Astrocyte (in vitro differentiated cells and primary cell): ENCODE data around the gene SF3B3. TPM values are rescaled to one million over a fixed set of nuclear protein-coding genes. Genes with fewer than 3 reads are reported as not detected.

ENCODE experiments used
- DNase-seq: peaks from one replicate; pipeline ENCODE4 v3.0.0-alpha.2; 2010; ENCODE audit warnings: low read depth
- FAIRE-seq: peaks from 2 replicates; lab custom pipeline; 2011; peaks lifted over from hg19 to GRCh38; lab: Jason Lieb, UNC
- H2AFZ ChIP-seq: 2 replicates; pipeline ENCODE4 v1.6.0; 2012; ENCODE audit warnings: low read depth, low read length, inconsistent platforms
- H3K27ac ChIP-seq: 2 replicates; pipeline ENCODE4 v1.5.1; 2011; ENCODE audit warnings: low read depth, low read length, inconsistent platforms
- H3K27me3 ChIP-seq: 2 replicates; pipeline ENCODE4 v1.6.0; 2011; ENCODE audit warnings: low read length, inconsistent platforms; ENCODE audit not compliant: insufficient read depth
- H3K36me3 ChIP-seq: 2 replicates; pipeline ENCODE4 v1.5.1; 2011; ENCODE audit warnings: low read length, inconsistent platforms; ENCODE audit not compliant: insufficient read depth
- H3K4me1 ChIP-seq: 2 replicates; pipeline ENCODE4 v1.5.1; 2011; ENCODE audit warnings: low read length, inconsistent platforms; ENCODE audit not compliant: insufficient read depth
- H3K4me2 ChIP-seq: 2 replicates; pipeline ENCODE4 v1.6.0; 2012; ENCODE audit warnings: low read length, inconsistent platforms
- H3K4me3 ChIP-seq: 2 replicates; pipeline ENCODE4 v1.5.1; 2011; ENCODE audit warnings: low read depth, mild to moderate bottlenecking, low read length, inconsistent platforms; ENCODE audit not compliant: insufficient read depth
- H3K79me2 ChIP-seq: 2 replicates; pipeline ENCODE4 v1.6.0; 2012; ENCODE audit warnings: mild to moderate bottlenecking, low read length, inconsistent platforms; ENCODE audit not compliant: insufficient read depth
- H3K9ac ChIP-seq: 2 replicates; pipeline ENCODE4 v1.6.0; 2012; ENCODE audit warnings: mild to moderate bottlenecking, low read length, inconsistent platforms
- H3K9me3 ChIP-seq: 2 replicates; pipeline ENCODE4 v1.5.1; 2012; ENCODE audit warnings: low read depth, mild to moderate bottlenecking, low read length, inconsistent platforms; ENCODE audit not compliant: insufficient read depth
- H4K20me1 ChIP-seq: 2 replicates; pipeline ENCODE4 v1.6.0; 2012; ENCODE audit warnings: low read length, inconsistent platforms; ENCODE audit not compliant: insufficient read depth
- H3K27ac Mint-ChIP-seq: one replicate; pipeline ENCODE4 v1.8.0; 2021; ENCODE audit warnings: mild to moderate bottlenecking, mixed read lengths; ENCODE audit not compliant: unreplicated experiment
- H3K27me3 Mint-ChIP-seq: one replicate; pipeline ENCODE4 v1.8.0; 2021; ENCODE audit warnings: low read depth, mixed read lengths; ENCODE audit not compliant: unreplicated experiment
- H3K36me3 Mint-ChIP-seq: one replicate; pipeline ENCODE4 v1.8.0; 2021; ENCODE audit warnings: low read depth, mixed read lengths; ENCODE audit not compliant: unreplicated experiment
- H3K4me1 Mint-ChIP-seq: one replicate; pipeline ENCODE4 v1.8.0; 2021; ENCODE audit warnings: low read depth, mixed read lengths; ENCODE audit not compliant: unreplicated experiment
- H3K4me3 Mint-ChIP-seq: one replicate; pipeline ENCODE4 v1.8.0; 2021; ENCODE audit warnings: mild to moderate bottlenecking, moderate library complexity, mixed read lengths; ENCODE audit not compliant: unreplicated experiment
- H3K9me3 Mint-ChIP-seq: one replicate; pipeline ENCODE4 v1.8.0; 2021; ENCODE audit warnings: mild to moderate bottlenecking, mixed read lengths; ENCODE audit not compliant: unreplicated experiment
- EZH2 ChIP-seq: IDR thresholded peaks from 2 replicates; pipeline ENCODE4 v1.6.1; 2012; ENCODE audit warnings: mild to moderate bottlenecking, low read length, inconsistent platforms; ENCODE audit not compliant: insufficient read depth
- total RNA-seq: library from RNA; stranded (reverse); gene quantifications from 2 replicates; pipeline ENCODE4 v1.2.1, GENCODE V29; 2021
- TF ChIP-seq, protein P1 (sequence below): IDR thresholded peaks from 2 replicates; pipeline ENCODE4 v1.5.1; 2011; ENCODE audit warnings: low read depth, mild to moderate bottlenecking, inconsistent platforms, low read length, moderate library complexity; ENCODE audit not compliant: insufficient read depth

The SF3B3 gene
- total RNA-seq, 1 donor from 2014 or later: 179 TPM

DNA sequence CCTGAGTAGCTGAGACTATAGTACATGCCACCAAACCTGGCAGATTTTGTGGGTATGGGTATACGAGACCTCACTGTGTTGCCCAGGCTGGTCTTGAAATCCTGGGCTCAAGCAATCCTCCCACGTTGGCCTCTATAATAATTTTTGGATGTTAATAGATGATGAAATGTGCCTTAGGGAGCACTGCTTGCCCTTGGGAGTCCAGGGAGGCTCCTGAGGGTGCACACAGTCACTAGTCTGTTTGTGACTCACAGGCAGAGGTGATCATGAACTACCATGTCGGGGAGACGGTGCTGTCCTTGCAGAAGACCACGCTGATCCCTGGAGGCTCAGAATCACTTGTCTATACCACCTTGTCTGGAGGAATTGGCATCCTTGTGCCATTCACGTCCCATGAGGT lies 46.1 kb downstream of the SF3B3 start:
- no peaks in the 10 kb centered on the region for H3K9me3 Mint-ChIP-seq
- no peaks in the 10 kb centered on the region for H3K27me3 Mint-ChIP-seq
- DNase-seq: no peak
- H3K36me3 ChIP-seq: peaks cover 74% of the 10 kb centered on the region
- peaks cover 47% of the 10 kb centered on the region for H3K4me1 Mint-ChIP-seq
- TF ChIP-seq, protein P1, sequence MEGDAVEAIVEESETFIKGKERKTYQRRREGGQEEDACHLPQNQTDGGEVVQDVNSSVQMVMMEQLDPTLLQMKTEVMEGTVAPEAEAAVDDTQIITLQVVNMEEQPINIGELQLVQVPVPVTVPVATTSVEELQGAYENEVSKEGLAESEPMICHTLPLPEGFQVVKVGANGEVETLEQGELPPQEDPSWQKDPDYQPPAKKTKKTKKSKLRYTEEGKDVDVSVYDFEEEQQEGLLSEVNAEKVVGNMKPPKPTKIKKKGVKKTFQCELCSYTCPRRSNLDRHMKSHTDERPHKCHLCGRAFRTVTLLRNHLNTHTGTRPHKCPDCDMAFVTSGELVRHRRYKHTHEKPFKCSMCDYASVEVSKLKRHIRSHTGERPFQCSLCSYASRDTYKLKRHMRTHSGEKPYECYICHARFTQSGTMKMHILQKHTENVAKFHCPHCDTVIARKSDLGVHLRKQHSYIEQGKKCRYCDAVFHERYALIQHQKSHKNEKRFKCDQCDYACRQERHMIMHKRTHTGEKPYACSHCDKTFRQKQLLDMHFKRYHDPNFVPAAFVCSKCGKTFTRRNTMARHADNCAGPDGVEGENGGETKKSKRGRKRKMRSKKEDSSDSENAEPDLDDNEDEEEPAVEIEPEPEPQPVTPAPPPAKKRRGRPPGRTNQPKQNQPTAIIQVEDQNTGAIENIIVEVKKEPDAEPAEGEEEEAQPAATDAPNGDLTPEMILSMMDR: no peak
- FAIRE-seq: no peak
- H3K79me2 ChIP-seq: peaks cover 13% of the 10 kb centered on the region
- no peak overlapping the region for H2AFZ ChIP-seq
- no peak overlapping the region for H3K4me3 ChIP-seq
- H3K27ac ChIP-seq: no peak overlapping the region
- no peak overlapping the region for H3K27ac Mint-ChIP-seq
- H3K27me3 ChIP-seq: no peaks in the 10 kb centered on the region
- H4K20me1 ChIP-seq: peaks cover 86% of the 10 kb centered on the region
- no peak overlapping the region for H3K9ac ChIP-seq
- peaks cover 43% of the 10 kb centered on the region for H3K4me1 ChIP-seq
- peaks cover 41% of the 10 kb centered on the region for H3K36me3 Mint-ChIP-seq
- no peak overlapping the region for H3K4me2 ChIP-seq
- H3K4me3 Mint-ChIP-seq: no peak overlapping the region
- no peaks in the 10 kb centered on the region for H3K9me3 ChIP-seq

DNA sequence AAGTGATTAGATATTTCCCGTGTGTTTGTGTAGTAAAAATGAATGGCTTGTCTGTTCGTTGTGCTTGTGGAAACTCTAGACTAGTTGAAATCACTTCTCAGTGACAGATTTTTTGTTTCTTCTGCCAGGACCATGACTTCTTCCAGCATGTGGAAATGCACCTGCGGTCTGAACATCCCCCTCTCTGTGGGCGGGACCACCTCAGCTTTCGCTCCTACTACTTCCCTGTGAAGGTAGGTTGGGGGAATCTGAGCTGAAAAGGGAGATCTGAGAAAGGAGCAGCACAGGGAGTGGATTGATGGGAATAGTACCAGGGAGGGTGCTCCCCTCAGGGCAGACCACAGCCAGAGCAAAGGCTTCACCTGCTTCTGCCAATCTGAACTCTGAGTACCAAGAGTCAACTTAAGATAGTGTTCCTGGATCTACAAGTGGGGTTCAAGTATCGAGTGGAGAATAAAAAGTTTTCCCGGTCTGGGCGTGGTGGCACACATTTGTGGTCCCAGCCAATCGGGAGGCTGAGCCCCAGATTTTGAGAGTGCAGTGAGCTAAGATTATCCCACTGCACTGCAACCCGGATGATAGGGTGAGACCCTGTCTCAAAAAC lies 47.5 kb downstream of the SF3B3 start:
- Histone ChIP-seq H3K4me3 (no peak overlapping the region), H3K9me3 (no peaks in the 10 kb centered on the region), H3K27ac (no peak overlapping the region), H3K79me2 (peaks cover 12% of the 10 kb centered on the region), H3K36me3 (peaks cover 67% of the 10 kb centered on the region), H3K27me3 (no peaks in the 10 kb centered on the region), H3K4me2 (no peak overlapping the region), H3K9ac (no peak overlapping the region), H2AFZ (no peak overlapping the region), H4K20me1 (peaks cover 84% of the 10 kb centered on the region), H3K4me1 (peaks cover 48% of the 10 kb centered on the region)
- Mint-ChIP-seq H3K27ac (no peak overlapping the region), H3K9me3 (no peaks in the 10 kb centered on the region), H3K27me3 (no peaks in the 10 kb centered on the region), H3K36me3 (peaks cover 33% of the 10 kb centered on the region), H3K4me3 (no peak overlapping the region), H3K4me1 (peaks cover 50% of the 10 kb centered on the region)
- DNase-seq (no peak), FAIRE-seq (no peak)
- no peak for TF ChIP-seq EZH2
- TF ChIP-seq, protein P1: no peak

DNA sequence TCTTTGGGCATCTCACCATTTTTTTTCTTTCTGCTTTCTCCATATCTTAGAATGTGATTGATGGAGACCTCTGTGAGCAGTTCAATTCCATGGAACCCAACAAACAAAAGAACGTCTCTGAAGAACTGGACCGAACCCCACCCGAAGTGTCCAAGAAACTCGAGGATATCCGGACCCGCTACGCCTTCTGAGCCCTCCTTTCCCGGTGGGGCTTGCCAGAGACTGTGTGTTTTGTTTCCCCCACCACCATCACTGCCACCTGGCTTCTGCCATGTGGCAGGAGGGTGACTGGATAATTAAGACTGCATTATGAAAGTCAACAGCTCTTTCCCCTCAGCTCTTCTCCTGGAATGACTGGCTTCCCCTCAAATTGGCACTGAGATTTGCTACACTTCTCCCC lies 48.0 kb downstream of the SF3B3 start:
- Histone ChIP-seq H3K4me1 (peaks cover 53% of the 10 kb centered on the region), H4K20me1 (peaks cover 82% of the 10 kb centered on the region), H3K9me3 (no peaks in the 10 kb centered on the region), H3K27ac (no peak overlapping the region), H3K4me3 (no peak overlapping the region), H3K36me3 (peaks cover 64% of the 10 kb centered on the region), H2AFZ (no peak overlapping the region), H3K9ac (no peak overlapping the region), H3K27me3 (no peaks in the 10 kb centered on the region), H3K4me2 (no peak overlapping the region), H3K79me2 (peaks cover 10% of the 10 kb centered on the region)
- Mint-ChIP-seq H3K4me1 (peaks cover 55% of the 10 kb centered on the region), H3K27ac (peak overlapping the region; percentile 37), H3K4me3 (no peak overlapping the region), H3K36me3 (peaks cover 36% of the 10 kb centered on the region), H3K27me3 (no peaks in the 10 kb centered on the region), H3K9me3 (no peaks in the 10 kb centered on the region)
- FAIRE-seq (no peak), DNase-seq (no peak)
- TF ChIP-seq, protein P1: no peak
- no peak for TF ChIP-seq EZH2
